Measurements from ENCODE around the gene LOXHD1.

Gene LOXHD1

DNA sequence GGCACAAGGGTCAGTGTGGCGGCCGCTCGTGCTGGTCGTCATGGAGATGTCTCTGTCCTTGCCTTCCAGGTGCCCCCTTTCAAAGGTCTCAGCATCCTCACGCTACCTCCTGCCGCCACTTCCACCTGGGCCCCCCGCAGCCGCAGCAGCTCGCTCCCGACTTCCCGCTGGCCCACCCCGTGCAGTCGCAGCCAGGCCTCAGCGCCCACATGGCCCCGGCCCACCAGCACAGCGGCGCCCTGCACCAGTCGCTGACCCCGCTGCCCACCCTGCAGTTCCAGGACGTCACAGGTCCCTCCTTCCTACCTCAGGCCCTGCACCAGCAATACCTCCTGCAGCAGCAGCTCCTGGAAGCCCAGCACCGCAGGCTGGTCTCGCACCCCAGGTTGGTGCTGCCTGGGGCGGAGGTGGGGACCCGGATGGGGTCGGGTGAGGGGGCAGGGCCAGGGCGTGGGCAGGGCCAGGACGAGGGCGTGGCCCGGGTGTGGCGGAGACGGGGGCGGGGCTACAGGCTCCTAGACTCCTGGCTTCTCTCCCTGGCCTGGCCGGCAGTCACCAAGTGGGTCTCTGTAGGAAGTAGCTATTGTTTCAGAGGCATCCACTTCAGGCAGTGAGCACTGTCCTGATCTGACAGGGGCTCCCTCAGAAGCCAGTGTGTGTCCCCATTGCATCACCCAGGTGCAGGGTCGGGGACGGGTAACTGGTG is 223.7 kb downstream of the LOXHD1 start:
- Histone ChIP-seq H3K4me3 (ENCODE audit: low read depth in 1 of 2, low read length in 2 of 2) (no peak overlapping the region), H3K4me1 (ENCODE audit: insufficient read depth, low read length) (no peaks in the 10 kb centered on the region), H3K79me2 (ENCODE audit: insufficient read depth, low read length) (no peaks in the 10 kb centered on the region), H3K36me3 (ENCODE audit: insufficient read depth, low read length) (no peaks in the 10 kb centered on the region; the same call in 1 of the 2 replicates), H3K27ac (ENCODE audit: low read length) (no peak overlapping the region), H3K9me3 (ENCODE audit: insufficient read depth, low read length, severe bottlenecking) (no peaks in the 10 kb centered on the region), H3K27me3 (ENCODE audit: insufficient read depth, low read length, poor library complexity) (no peaks in the 10 kb centered on the region), H2AFZ (ENCODE audit: low read depth, low read length) (no peak overlapping the region), H4K20me1 (ENCODE audit: insufficient read depth, low read length) (no peaks in the 10 kb centered on the region), H3K9ac (ENCODE audit: low read depth, low read length) (no peak overlapping the region), H3K4me2 (ENCODE audit: insufficient read depth, low read length) (no peak overlapping the region)
- TF ChIP-seq EZH2 (IDR thresholded peaks at IDR 0.05; ENCODE audit: borderline replicate concordance, low read depth, low read length, severe bottlenecking) (no peak), CTCF (IDR thresholded peaks at IDR 0.05; ENCODE audit: borderline replicate concordance, extremely low read depth, low read length, poor library complexity, severe bottlenecking) (no peak)
- ATAC-seq (ENCODE audit: insufficient read depth, low read depth) = no peak
- DNase-seq = no peak

DNA sequence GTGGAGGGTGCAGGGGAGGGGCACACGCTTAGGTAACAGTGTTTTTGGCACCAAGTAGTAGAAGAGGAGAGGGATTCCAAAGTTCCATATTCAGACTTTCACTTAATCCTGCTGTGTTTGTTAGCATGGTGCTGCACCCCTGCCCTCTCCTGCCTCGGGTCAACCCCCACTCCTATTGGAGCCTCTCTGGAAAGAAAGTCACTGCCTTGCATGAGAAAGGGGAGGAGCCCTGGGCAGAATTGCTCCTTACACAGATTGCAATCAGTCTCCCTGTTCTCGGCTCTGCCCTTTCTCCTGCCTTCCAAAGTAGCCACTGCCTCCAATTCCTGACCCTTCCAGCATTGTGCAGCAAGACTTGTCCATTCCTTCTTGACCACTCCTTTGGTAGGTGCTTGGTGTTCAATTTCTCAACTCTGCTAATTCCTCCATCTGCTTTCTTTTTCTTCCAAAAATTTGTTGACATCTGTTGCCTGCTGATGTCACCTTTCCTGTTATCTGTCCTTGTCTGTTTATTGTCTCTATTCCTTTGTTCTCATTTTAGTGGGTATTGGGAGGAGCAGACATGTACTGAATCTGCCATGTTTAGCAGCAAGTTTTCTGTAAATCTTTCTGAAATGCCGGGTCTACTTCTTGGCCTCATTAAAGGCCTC is 225.4 kb downstream of the LOXHD1 start:
- no peak for TF ChIP-seq EZH2 (IDR thresholded peaks at IDR 0.05; ENCODE audit: borderline replicate concordance, low read depth, low read length, severe bottlenecking)
- no peak for TF ChIP-seq CTCF (IDR thresholded peaks at IDR 0.05; ENCODE audit: borderline replicate concordance, extremely low read depth, low read length, poor library complexity, severe bottlenecking)
- Histone ChIP-seq H3K27me3 (ENCODE audit: insufficient read depth, low read length, poor library complexity) (no peaks in the 10 kb centered on the region), H3K79me2 (ENCODE audit: insufficient read depth, low read length) (no peaks in the 10 kb centered on the region), H3K4me2 (ENCODE audit: insufficient read depth, low read length) (no peak overlapping the region), H3K36me3 (ENCODE audit: insufficient read depth, low read length) (no peaks in the 10 kb centered on the region; the same call in 1 of the 2 replicates), H3K27ac (ENCODE audit: low read length) (no peak overlapping the region), H3K9me3 (ENCODE audit: insufficient read depth, low read length, severe bottlenecking) (no peaks in the 10 kb centered on the region), H3K4me1 (ENCODE audit: insufficient read depth, low read length) (no peaks in the 10 kb centered on the region), H3K4me3 (ENCODE audit: low read depth in 1 of 2, low read length in 2 of 2) (no peak overlapping the region), H4K20me1 (ENCODE audit: insufficient read depth, low read length) (0 out of 2 replicates have a peak, but pooled peaks cover 3% of the 10 kb centered on the region), H3K9ac (ENCODE audit: low read depth, low read length) (no peak overlapping the region), H2AFZ (ENCODE audit: low read depth, low read length) (no peak overlapping the region)
- DNase-seq = no peak
- ATAC-seq (ENCODE audit: insufficient read depth, low read depth) = no peak

- ATAC-seq (ENCODE audit: insufficient read depth, low read depth) = no peak
- DNase-seq = no peak
- TF ChIP-seq CTCF (IDR thresholded peaks at IDR 0.05; ENCODE audit: borderline replicate concordance, extremely low read depth, low read length, poor library complexity, severe bottlenecking) (no peak), EZH2 (IDR thresholded peaks at IDR 0.05; ENCODE audit: borderline replicate concordance, low read depth, low read length, severe bottlenecking) (no peak)
Measured at GRCh38 chr18:46429649-46430224, 227.3 kb downstream of the LOXHD1 start.

More at GRCh38 chr18:46429649-46430224, 227.3 kb downstream of the LOXHD1 start:
- Histone ChIP-seq H3K36me3 (ENCODE audit: insufficient read depth, low read length) (no peaks in the 10 kb centered on the region; the same call in 1 of the 2 replicates), H3K9me3 (ENCODE audit: insufficient read depth, low read length, severe bottlenecking) (no peaks in the 10 kb centered on the region), H4K20me1 (ENCODE audit: insufficient read depth, low read length) (peaks cover 3% of the 10 kb centered on the region; the same call in 1 of the 2 replicates), H3K9ac (ENCODE audit: low read depth, low read length) (no peak overlapping the region), H3K4me3 (ENCODE audit: low read depth in 1 of 2, low read length in 2 of 2) (no peak overlapping the region), H3K4me2 (ENCODE audit: insufficient read depth, low read length) (no peak overlapping the region), H3K4me1 (ENCODE audit: insufficient read depth, low read length) (no peaks in the 10 kb centered on the region), H2AFZ (ENCODE audit: low read depth, low read length) (no peak overlapping the region), H3K27me3 (ENCODE audit: insufficient read depth, low read length, poor library complexity) (no peaks in the 10 kb centered on the region), H3K27ac (ENCODE audit: low read length) (no peak overlapping the region), H3K79me2 (ENCODE audit: insufficient read depth, low read length) (no peaks in the 10 kb centered on the region)
